Aorta (tissue), 5 donors: ENCODE results near the gene CEBPA. TPM values are rescaled to one million over a fixed set of nuclear protein-coding genes. Genes with fewer than 3 reads are reported as not detected.
"Not testable (repeated sequence)": the region's sequence is repeated elsewhere in the genome, so short reads cannot be mapped to it uniquely, and the experiment has no call there.

Source experiments
- ATAC-seq: fragments of 200-7000 bp; cut with Tn5 transposase; one replicate; pipeline ENCODE4 v1.9.1; 2022; ENCODE audit warnings: moderate library complexity; ENCODE audit not compliant: low FRiP score
- DNase-seq, 2 donors: peaks; one replicate each; pipeline ENCODE4 v3.0.0-alpha.2; 2020
- H3K27ac ChIP-seq, 2 donors: one replicate each; pipeline ENCODE4 v1.5.1; 2013; ENCODE audit warnings: low read length in 2 of 2, mild to moderate bottlenecking in 2 of 2, moderate library complexity in 2 of 2, control low read depth in 1 of 2, inconsistent platforms in 1 of 2, low read depth in 1 of 2
- H3K27me3 ChIP-seq, 2 donors: one replicate each; pipeline ENCODE4 v1.6.1; 2013; ENCODE audit warnings: control low read depth in 1 of 2, low read length in 1 of 2, mild to moderate bottlenecking in 1 of 2, moderate library complexity in 1 of 2; ENCODE audit not compliant: insufficient read depth in 2 of 2, control insufficient read depth in 1 of 2
- H3K36me3 ChIP-seq, 2 donors: one replicate each; pipeline ENCODE4 v1.6.1; 2013; ENCODE audit warnings: control low read depth in 1 of 2, low read length in 1 of 2, mild to moderate bottlenecking in 1 of 2; ENCODE audit not compliant: insufficient read depth in 2 of 2, control insufficient read depth in 1 of 2
- H3K4me1 ChIP-seq, 2 donors: one replicate each; pipeline ENCODE4 v1.6.1; 2013; ENCODE audit warnings: low read length in 2 of 2, control low read depth in 1 of 2, mild to moderate bottlenecking in 1 of 2, moderate library complexity in 1 of 2; ENCODE audit not compliant: insufficient read depth in 2 of 2, control insufficient read depth in 1 of 2
- H3K4me3 ChIP-seq, 2 donors: one replicate each; pipeline ENCODE4 v1.5.1; 2013; ENCODE audit warnings: low read length in 2 of 2, control low read depth in 1 of 2, mild to moderate bottlenecking in 1 of 2
- H3K9me3 ChIP-seq: one replicate; pipeline ENCODE4 v1.6.1; 2013; ENCODE audit warnings: mild to moderate bottlenecking, low read length; ENCODE audit not compliant: control insufficient read depth
- WGBS, 2 donors: extraction: QIAGEN DNeasy Blood & Tissue Kit; methylation state at CpG; one replicate each; pipeline ENCODE4 v1.1.7; 2013; 5-methylcytosine and 5-hydroxymethylcytosine counted together
- intact Hi-C, 2 donors: fragments of 100-400 bp; cut with DNase I; formaldehyde crosslinking; loops; one replicate each; pipeline versions ENCODE4 v1.14.2 to v1.15.0; 2022
- polyA plus RNA-seq, 2 donors: library from polyadenylated mRNA; stranded (reverse); fragments of 200-250 nt; gene quantifications; one replicate each; pipeline ENCODE4 v1.2.3, GENCODE V29; 2013
- total RNA-seq, 2 donors: library from RNA; stranded (reverse); fragmentation: NEBNext Ultra II Directional; extraction: Animal tissue kit (Norgen Biotek cat#: 25700); gene quantifications; one replicate each; pipeline ENCODE4 v1.2.1, GENCODE V29; 2021
- donor health status: healthy with polysubstance abuse.
- donor health status: Bipolar disorder and iron deficiency.
- donor health status: DM: no; HTN: no; CAD: no.
- donor health status: DM: no; HTN: no; CAD: no.
- donor health status: DM: yes; HTN: yes; CAD: no.

The CEBPA gene
- total and polyA plus RNA-seq, 4 donors: 1.0 to 14.3 (median 8.2) TPM

DNA sequence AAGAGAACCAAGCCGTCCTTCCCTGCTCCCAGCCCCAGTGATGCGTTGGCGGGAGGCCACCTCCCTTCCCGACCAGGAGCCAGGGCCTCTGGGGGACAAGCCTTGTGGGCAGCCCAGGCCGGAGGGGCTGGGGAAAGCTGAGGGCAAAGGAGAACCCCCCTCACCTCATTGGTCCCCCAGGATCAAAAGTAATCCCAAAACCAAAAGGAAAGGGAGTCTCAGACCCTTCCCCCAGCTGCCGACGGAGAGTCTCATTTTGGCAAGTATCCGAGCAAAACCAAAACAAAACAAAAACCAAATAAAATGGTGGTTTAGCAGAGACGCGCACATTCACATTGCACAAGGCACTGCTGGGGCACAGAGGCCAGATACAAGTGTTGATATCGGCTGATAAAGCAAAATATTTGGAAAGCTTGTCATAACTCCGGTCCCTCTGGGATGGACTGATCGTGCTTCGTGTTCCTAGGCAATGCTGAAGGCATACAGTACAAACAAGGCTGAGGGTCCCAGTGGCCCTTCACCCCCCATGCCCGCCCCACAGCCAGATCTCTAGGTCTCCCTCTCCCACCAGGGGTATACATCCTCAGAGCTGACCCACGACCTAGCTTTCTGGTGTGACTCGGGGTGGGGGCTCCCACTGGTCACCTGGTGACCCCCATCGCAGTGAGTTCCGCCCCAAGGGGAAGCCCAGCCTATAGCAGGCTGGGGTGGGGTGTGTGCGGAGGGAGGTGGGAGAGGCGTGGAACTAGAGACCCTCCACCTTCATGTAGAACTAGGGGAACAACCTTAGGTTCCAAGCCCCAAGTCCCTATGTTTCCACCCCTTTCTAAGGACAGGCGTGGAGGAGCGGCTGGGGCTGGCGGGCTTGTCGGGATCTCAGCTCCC lies 2.1 kb downstream of the CEBPA start:
- H3K4me3 ChIP-seq: no peak overlapping the region
- H3K4me1 ChIP-seq: no peaks in the 10 kb centered on the region
- ATAC-seq (no peak), DNase-seq (no peak)
- H3K27me3 ChIP-seq: no peaks in the 10 kb centered on the region
- H3K27ac ChIP-seq: no peak overlapping the region
- H3K9me3 ChIP-seq: no peaks in the 10 kb centered on the region
- H3K36me3 ChIP-seq: no peaks in the 10 kb centered on the region
- WGBS, 2 donors: 18 to 30% methylated on average over 25 of the region's 25 CpGs
- intact Hi-C loops: loop anchor here in 1 of 2 donors (5.0 kb wide), 2 partner anchors 77 to 107 kb away; no protein-coding TSS in a partner anchor

DNA sequence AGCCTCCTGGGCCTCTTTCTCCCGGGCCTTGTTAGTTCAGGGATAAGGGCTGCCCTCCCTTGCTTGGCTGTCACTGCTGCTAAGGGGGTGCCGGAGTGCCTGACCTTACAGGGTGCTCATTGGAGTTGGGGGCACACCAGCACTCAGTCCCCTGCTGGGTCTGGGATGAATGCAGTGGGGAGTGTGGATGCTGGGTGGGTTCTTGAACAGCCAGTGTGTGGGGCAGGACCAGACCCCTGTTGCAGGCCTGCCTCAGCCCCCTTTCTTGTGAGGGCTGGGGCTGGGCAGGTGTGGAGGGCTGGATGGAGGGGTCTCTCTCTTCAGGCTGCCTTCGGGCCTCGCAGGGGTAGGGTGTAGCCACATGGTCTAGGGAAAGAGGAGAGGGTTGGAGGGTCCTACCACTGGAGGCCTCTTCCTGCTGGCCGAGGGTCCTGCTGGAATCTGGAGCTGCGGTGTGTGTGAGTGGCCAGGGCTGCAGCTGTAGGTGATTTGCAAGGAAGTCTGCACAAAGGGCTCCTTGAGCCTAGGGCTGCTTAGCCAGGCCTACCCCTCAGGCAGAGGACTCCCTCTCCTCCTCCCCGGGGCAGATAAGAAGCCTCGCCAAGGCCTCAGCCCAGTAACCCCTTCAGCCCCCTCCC lies 3.2 kb downstream of the CEBPA start:
- Histone ChIP-seq H3K4me3 (no peak overlapping the region), H3K27ac (no peak overlapping the region), H3K27me3 (no peaks in the 10 kb centered on the region), H3K4me1 (no peaks in the 10 kb centered on the region), H3K9me3 (no peaks in the 10 kb centered on the region), H3K36me3 (no peaks in the 10 kb centered on the region)
- no peak for DNase-seq
- intact Hi-C loops: no loop called here
- no peak for ATAC-seq
- 80 to 88% methylated on average over 6 to 8 of the region's 8 CpGs for WGBS, 2 donors

DNA sequence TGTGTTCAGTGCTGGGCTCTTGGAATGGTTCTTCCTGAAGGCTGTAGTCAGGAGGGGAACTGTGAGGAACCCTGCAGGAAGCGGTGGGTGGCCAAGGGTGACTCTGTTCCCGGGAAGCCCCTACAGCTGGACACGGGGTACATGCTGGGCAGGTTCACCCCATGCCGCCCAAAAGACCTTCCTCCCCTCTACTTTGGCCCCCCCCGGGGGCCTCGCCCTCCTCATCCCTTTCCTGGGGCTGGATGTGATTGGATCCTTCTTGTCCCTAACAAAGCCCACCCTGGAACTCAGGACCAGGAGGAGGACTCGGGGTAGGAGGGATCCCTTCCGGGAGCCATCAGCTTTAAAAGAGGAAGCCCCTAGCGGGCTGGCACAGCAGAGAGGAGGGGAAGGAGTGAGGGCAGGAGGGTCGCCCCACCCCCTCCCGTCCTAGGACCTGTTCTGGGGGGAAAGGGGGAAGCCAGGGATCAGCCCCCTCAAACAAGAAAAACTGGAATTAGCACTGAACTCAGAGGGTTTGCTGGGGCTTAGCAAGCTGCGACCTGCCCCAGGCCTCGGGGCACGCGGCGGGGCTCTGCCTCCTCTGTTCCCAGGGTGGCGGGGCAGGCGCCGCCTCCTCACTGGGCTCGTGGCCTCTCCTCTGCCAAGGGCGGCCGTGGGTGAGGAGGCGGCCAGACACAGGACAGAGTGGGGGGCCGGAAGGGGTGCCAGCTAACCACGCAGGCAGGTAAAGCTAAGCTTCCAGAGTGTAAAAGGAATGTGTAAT lies 4.0 kb downstream of the CEBPA start:
- no peaks in the 10 kb centered on the region for H3K9me3 ChIP-seq
- WGBS, 2 donors: 81 to 90% methylated on average over 25 of the region's 25 CpGs
- H3K4me3 ChIP-seq: no peak overlapping the region
- intact Hi-C loops: no loop called here
- DNase-seq (no peak), ATAC-seq (no peak)
- no peak overlapping the region for H3K27ac ChIP-seq
- no peaks in the 10 kb centered on the region for H3K27me3 ChIP-seq
- no peaks in the 10 kb centered on the region for H3K36me3 ChIP-seq
- no peaks in the 10 kb centered on the region for H3K4me1 ChIP-seq

DNA sequence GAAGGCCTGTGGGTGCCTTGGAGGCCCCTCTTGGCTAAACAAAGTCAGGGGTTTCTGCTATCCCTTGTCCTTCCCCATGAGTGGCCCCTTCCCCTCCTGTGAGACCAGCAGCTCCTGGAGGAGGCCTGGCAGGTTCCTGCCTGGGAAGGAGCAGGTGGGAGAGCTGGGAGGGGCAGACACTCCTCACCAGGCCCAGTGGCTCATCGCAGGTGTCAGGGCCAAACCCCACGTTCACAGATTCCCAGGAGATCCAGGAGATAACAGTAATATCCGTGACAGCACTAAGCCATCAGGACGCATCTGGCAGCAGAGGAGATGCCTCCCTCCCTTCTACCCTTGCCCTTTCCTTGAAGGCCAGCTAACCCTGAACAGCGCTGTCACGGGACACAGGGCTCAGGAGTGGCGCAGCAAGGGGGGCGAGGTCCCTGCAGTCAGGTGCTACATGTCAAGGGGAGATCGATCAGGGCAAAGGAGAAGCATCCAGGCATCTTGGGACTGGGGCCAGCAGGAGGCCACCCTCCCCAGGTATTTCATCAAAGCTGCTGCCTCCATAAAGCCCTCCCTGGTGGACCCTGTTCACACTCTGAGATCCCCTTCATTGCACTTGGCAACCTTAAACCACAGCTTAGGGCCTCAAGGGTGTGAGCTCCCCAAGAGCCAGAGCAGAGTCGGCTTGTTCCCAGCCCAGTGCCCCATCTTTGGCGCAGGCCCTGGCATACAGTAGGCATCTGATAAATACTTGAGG lies 4.8 kb downstream of the CEBPA start:
- no peak for DNase-seq

DNA sequence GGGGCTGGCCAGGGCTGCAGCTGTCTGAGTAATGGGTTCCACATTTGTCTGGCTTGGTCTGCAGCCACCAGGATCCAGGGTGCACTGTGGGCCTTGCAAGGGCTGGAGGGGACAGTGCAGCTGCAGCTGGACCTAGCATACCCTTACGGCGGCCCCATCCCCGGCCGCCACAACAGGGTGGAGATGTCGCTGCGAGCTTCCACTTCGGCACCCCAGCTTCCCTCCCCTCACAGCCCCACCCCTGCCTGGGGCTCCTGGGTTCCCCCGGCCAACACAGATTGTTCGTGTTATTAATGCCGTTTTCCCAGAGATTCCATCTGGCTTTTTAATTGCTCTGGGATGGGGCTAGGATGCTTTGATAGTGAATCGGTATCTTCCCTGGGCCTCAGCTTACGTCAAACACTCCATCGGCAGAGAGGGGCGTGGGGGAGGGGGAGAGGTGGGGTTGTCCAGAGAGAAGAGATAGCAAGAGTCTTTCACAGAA lies 5.8 kb downstream of the CEBPA start:
- H3K27ac ChIP-seq: no peak overlapping the region
- no peaks in the 10 kb centered on the region for H3K36me3 ChIP-seq
- 86 to 94% methylated on average over 14 of the region's 14 CpGs for WGBS, 2 donors
- no peaks in the 10 kb centered on the region for H3K27me3 ChIP-seq
- ATAC-seq: no peak
- no peaks in the 10 kb centered on the region for H3K9me3 ChIP-seq
- intact Hi-C loops: no loop called here
- DNase-seq: no peak
- no peaks in the 10 kb centered on the region for H3K4me1 ChIP-seq
- no peak overlapping the region for H3K4me3 ChIP-seq

More for the DNA sequence above, 4.8 kb downstream of the CEBPA start:
- Histone ChIP-seq H3K36me3 (no peaks in the 10 kb centered on the region), H3K4me1 (no peaks in the 10 kb centered on the region), H3K9me3 (no peaks in the 10 kb centered on the region), H3K27me3 (no peaks in the 10 kb centered on the region), H3K4me3 (no peak overlapping the region), H3K27ac (no peak overlapping the region)
- WGBS, 2 donors: 84 to 86% methylated on average over 11 of the region's 11 CpGs
- ATAC-seq: no peak
- intact Hi-C loops: no loop called here

DNA sequence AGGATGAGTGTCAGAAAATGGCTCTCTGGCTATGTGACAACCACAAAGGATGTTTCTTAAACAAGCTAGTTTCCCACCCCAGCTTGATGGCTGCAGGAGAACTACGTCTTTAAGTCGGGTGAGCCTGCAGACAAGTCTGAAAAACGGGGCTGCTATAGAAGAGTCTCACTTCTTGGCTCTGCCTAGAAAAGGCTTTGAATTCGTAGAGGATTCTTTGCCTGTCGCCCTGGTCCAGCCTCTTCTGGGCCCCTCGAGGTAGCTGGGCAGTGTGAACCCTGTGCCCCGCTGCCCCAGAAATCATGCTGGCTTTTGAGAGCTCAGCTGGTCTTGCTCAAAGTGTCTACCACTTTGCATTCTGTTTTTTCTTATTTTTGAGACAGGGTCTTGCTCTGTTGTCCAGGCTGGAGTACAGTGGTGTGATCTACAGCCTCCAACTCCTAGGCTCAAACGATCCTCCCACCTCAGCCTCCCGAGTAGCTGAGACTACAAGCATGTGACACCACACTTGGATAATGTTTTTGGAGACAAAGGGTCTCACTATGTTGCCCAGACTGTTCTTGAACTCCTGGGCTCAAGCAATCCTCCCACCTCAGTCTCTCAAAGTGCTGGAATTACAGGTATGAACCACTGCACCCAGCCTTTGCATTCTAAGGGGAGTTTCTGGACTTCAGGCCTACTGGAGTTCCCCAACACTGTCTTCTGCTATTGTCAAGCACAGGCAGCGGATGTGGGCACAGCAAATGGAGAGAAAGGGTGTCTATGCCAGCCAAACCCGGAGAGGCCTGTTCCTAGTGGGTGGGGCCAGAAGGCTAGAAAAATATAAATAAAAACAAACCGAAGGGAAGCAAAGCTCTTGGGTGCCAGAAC lies 6.5 kb downstream of the CEBPA start:
- no peaks in the 10 kb centered on the region for H3K36me3 ChIP-seq
- H3K4me1 ChIP-seq: no peaks in the 10 kb centered on the region
- intact Hi-C loops: no loop called here
- ATAC-seq: no peak
- no peaks in the 10 kb centered on the region for H3K27me3 ChIP-seq
- H3K27ac ChIP-seq: no peak overlapping the region
- 88% methylated on average over 12 of the region's 12 CpGs for WGBS, 2 donors
- H3K4me3 ChIP-seq: no peak overlapping the region
- peak in 1 of 2 donors; percentile 13 for DNase-seq
- no peaks in the 10 kb centered on the region for H3K9me3 ChIP-seq

DNA sequence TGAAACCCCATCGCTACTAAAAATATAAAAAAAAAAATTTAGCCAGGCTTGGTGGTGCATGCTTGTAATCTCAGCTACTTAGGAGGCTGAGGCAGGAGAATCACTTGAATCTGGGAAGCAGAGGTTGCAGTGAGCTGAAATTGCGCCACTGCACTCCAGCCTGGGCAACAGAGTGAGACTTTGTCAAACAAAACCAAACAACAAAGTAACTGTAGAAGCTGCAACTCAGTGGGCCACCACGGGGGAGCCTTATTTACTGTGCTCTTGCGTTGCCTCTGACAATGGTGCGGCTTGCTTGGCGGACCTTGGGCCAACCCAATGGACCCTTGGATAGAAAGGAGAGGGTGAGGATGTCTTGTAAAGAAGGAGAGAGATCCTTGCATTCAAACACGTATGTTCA lies 7.3 kb downstream of the CEBPA start:
- H3K9me3 ChIP-seq, H3K36me3 ChIP-seq, H3K4me3 ChIP-seq, H3K4me1 ChIP-seq, intact Hi-C loops, H3K27ac ChIP-seq, H3K27me3 ChIP-seq, ATAC-seq: not testable (repeated sequence)
- 93 to 96% methylated on average over 7 of the region's 7 CpGs for WGBS, 2 donors
- DNase-seq: peak in 1 of 2 donors; percentile 18
